PC-9 (cell line): ENCODE results near the gene SEC31B. TPM values are rescaled to one million over a fixed set of nuclear protein-coding genes. Genes with fewer than 3 reads are reported as not detected.

Experiments used
- BruUV-seq: library from RNA; stranded (reverse); fragments of 400-500 nt; replicated peaks from 2 replicates; lab custom pipeline; 2021; lab: Mats Ljungman, UMichigan
- CTCF ChIA-PET: fragments of 300-600 bp; sonication (Branson Sonifier 250); formaldehyde crosslinking; loops from one replicate; lab custom pipeline; 2022; ENCODE audit warnings: antibody characterized with exemption; lab: Charles Lee
- POLR2A ChIA-PET: fragments of 300-600 bp; sonication (Branson Sonifier 250); formaldehyde crosslinking; loops from one replicate; lab custom pipeline; 2022; ENCODE audit warnings: antibody characterized with exemption; ENCODE audit not compliant: unreplicated experiment; lab: Charles Lee
- DNase-seq, 2 experiments: peaks; one replicate each; pipeline versions ENCODE4 v3.0.0 to v3.0.0-alpha.2; 2015 to 2022; ENCODE audit warnings: mixed read lengths in 1 of 2
- H2AFZ ChIP-seq: fragments of 200-600 bp; sonication (generic); 2 replicates; pipeline ENCODE4 v1.8.1; 2017; ENCODE audit warnings: antibody characterized with exemption
- H3F3A ChIP-seq: fragments of 200-600 bp; sonication (generic); 2 replicates; pipeline ENCODE4 v1.8.1; 2017; ENCODE audit warnings: antibody characterized with exemption, mild to moderate bottlenecking, low read depth; ENCODE audit not compliant: insufficient read depth
- H3K27ac ChIP-seq: fragments of 200-600 bp; sonication (generic); 2 replicates; pipeline ENCODE4 v1.6.1; 2016; ENCODE audit warnings: mixed run types
- H3K27me3 ChIP-seq: fragments of 200-600 bp; sonication (generic); 2 replicates; pipeline ENCODE4 v1.6.1; 2016; ENCODE audit warnings: low read depth, mixed run types; ENCODE audit not compliant: insufficient read depth
- H3K36me3 ChIP-seq: fragments of 200-600 bp; sonication (generic); 2 replicates; pipeline ENCODE4 v1.6.1; 2016; ENCODE audit warnings: low read depth, mixed run types
- H3K4me1 ChIP-seq: fragments of 200-600 bp; sonication (generic); replicated peaks from 2 replicates; pipeline ENCODE4 v1.6.1; 2016; ENCODE audit warnings: mixed run types; ENCODE audit not compliant: insufficient read depth
- H3K4me2 ChIP-seq: fragments of 200-600 bp; sonication (generic); 2 replicates; pipeline ENCODE4 v1.6.1; 2017; ENCODE audit warnings: mixed run types
- H3K4me3 ChIP-seq: fragments of 200-600 bp; sonication (generic); 2 replicates; pipeline ENCODE4 v1.6.1; 2016; ENCODE audit warnings: mixed run types
- H3K79me2 ChIP-seq: fragments of 200-600 bp; sonication (generic); 2 replicates; pipeline ENCODE4 v1.6.1; 2017; ENCODE audit warnings: low read depth, mixed run types
- H3K9me2 ChIP-seq: fragments of 200-600 bp; sonication (generic); 2 replicates; pipeline ENCODE4 v1.8.1; 2017; ENCODE audit warnings: mild to moderate bottlenecking; ENCODE audit not compliant: insufficient read depth
- H3K9me3 ChIP-seq: fragments of 200-600 bp; sonication (generic); 2 replicates; pipeline ENCODE4 v1.8.1; 2016; ENCODE audit warnings: low read depth; ENCODE audit not compliant: insufficient read depth
- H4K20me1 ChIP-seq: fragments of 200-600 bp; sonication (generic); 2 replicates; pipeline ENCODE4 v1.8.1; 2017; ENCODE audit not compliant: insufficient read depth
- CTCF ChIP-seq: fragments of 200-600 bp; sonication (generic); conservative IDR thresholded peaks from 2 replicates; pipeline ENCODE4 v1.6.1; 2017; ENCODE audit warnings: mixed run types, antibody characterized with exemption, mild to moderate bottlenecking, moderate library complexity
- EZH2 ChIP-seq: fragments of 200-600 bp; sonication (generic); IDR thresholded peaks from 2 replicates; pipeline ENCODE4 v1.8.0; 2017; ENCODE audit warnings: antibody characterized with exemption, low read depth
- intact Hi-C: fragments of 100-400 bp; cut with micrococcal nuclease; formaldehyde crosslinking; loops from one replicate; pipeline ENCODE4 v1.10.0; 2022; ENCODE audit not compliant: unreplicated experiment
- total RNA-seq: library from RNA; stranded (reverse); gene quantifications from 2 replicates; pipeline ENCODE4 v1.2.3, GENCODE V29; 2021

The SEC31B gene
- total RNA-seq, 1 experiment from 2014 or later, result 7.4 TPM

- CTCF ChIA-PET, result interaction anchor here (0.6 to 1.7 kb wide), 3 partner anchors 8 to 25 kb away, joined by 4 read pairs; partner anchors contain the start of gene HIF1AN
- Histone ChIP-seq H3K36me3 (no peaks in the 10 kb centered on the region), H2AFZ (no peak overlapping the region), H3K4me1 (peaks cover 16% of the 10 kb centered on the region), H3K27ac (no peak overlapping the region), H3K4me2 (peak overlapping the region; percentile 55), H3K9me2 (no peaks in the 10 kb centered on the region), H3K4me3 (no peak overlapping the region), H3K9me3 (no peaks in the 10 kb centered on the region), H4K20me1 (no peaks in the 10 kb centered on the region), H3F3A (no peaks in the 10 kb centered on the region), H3K79me2 (no peaks in the 10 kb centered on the region), H3K27me3 (no peaks in the 10 kb centered on the region)
- POLR2A ChIA-PET, result interaction anchor here (0.6 to 0.7 kb wide), 3 partner anchors 25 to 343 kb away, joined by 3 to 6 read pairs (median 5); partner anchors contain the start of gene HIF1AN
- TF ChIP-seq CTCF (no peak), EZH2 (no peak)
- intact Hi-C loops, result loop anchor here (10.0 kb wide), 1 partner anchor 206 kb away; no protein-coding TSS in a partner anchor
- BruUV-seq, result no TSS peak
- peak; percentile 48 to 76 for DNase-seq
Measured at GRCh38 chr10:100510533-100511308, 8.9 kb downstream of the SEC31B start.

DNA sequence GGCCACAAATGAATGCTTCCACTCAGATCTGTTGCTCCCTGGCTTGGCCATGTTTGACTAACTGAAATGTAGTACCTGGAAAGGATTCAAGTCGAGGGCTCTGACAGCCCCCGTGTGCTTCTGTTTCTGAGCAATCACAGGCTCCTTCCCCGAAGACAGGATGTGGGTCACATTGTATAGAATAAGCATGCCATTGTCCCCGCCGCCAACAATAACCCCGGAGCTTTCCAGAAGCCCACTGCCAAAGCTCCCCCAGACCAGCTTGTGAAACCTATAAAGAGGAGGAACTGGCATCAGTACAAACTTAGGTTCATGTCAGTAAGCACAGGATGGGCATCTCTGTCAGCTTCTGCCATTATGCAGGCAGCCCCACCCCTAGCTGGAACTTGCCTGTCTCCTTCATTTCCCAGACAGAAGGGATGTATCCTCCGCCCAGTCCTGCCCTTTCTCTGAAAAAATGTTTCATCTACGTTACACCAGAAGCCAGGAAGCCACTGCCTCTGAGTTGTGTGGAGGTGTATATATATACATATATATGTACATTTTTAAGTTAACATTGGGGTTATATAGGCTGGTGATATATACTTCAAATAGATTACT, 10.3 kb downstream of the SEC31B start:
- Histone ChIP-seq H3K4me2 (no peak overlapping the region), H3K9me3 (no peaks in the 10 kb centered on the region), H3K4me3 (no peak overlapping the region), H3K36me3 (no peaks in the 10 kb centered on the region), H4K20me1 (no peaks in the 10 kb centered on the region), H3K27me3 (no peaks in the 10 kb centered on the region), H3K27ac (no peak overlapping the region), H3K4me1 (peaks cover 16% of the 10 kb centered on the region), H3K79me2 (no peaks in the 10 kb centered on the region), H2AFZ (no peak overlapping the region), H3F3A (no peaks in the 10 kb centered on the region), H3K9me2 (no peaks in the 10 kb centered on the region)
- intact Hi-C loops, result loop anchor here (2.0 kb wide), 1 partner anchor 171 kb away; no protein-coding TSS in a partner anchor
- DNase-seq, result no peak
- CTCF ChIA-PET, result interaction anchor here (0.6 to 1.3 kb wide), 6 partner anchors 9 to 810 kb away, joined by 3 to 9 read pairs (median 4); no protein-coding TSS in a partner anchor
- POLR2A ChIA-PET, result interaction anchor here (0.6 to 0.7 kb wide), 2 partner anchors 136 to 1091 kb away, joined by 4 to 5 read pairs; no protein-coding TSS in a partner anchor
- no TSS peak for BruUV-seq
- no peak for TF ChIP-seq EZH2
- TF ChIP-seq CTCF, result no peak

DNA sequence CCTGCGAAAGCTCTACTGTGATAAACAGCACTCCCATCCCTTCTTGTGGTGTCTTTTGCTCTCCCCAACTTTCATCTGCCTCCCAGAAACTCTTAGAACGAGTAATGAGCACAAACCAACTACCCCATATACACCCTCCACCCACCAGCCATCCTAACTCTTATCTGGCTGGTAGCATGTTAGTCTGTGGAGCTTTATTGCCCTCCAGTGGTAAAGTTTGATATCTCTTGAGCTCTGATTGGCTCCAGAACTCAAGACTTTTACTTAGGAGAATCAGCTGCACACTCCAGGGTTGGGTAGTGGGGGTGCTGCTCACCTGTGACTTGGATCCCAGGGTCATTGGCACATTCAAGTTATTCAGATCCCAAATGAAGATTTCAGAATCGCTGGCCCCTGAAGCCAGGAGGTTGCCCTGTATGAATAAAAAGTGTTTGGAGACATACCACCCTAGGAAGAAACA, 10.9 kb downstream of the SEC31B start:
- Histone ChIP-seq H3K4me3 (no peak overlapping the region), H3K27me3 (no peaks in the 10 kb centered on the region), H3K4me1 (peaks cover 16% of the 10 kb centered on the region), H3K79me2 (no peaks in the 10 kb centered on the region), H3F3A (no peaks in the 10 kb centered on the region), H4K20me1 (no peaks in the 10 kb centered on the region), H2AFZ (no peak overlapping the region), H3K27ac (no peak overlapping the region), H3K9me2 (no peaks in the 10 kb centered on the region), H3K4me2 (no peak overlapping the region), H3K36me3 (no peaks in the 10 kb centered on the region), H3K9me3 (no peaks in the 10 kb centered on the region)
- ChIA-PET POLR2A (no interaction called here), CTCF (interaction anchor here (0.6 to 1.3 kb wide), 6 partner anchors 10 to 809 kb away, joined by 3 to 9 read pairs (median 4); no protein-coding TSS in a partner anchor)
- no TSS peak for BruUV-seq
- DNase-seq, result peak in 1 of 2 experiments; percentile 5
- TF ChIP-seq CTCF (peak; percentile 73), EZH2 (no peak)
- intact Hi-C loops, result loop anchor here (1.0 to 2.0 kb wide), 2 partner anchors 75 to 170 kb away; no protein-coding TSS in a partner anchor
